MM.1S (cell line): ENCODE data around the gene GUCY2C.
A peak's percentile ranks its signal among the peaks of the same experiment; 100 is the strongest.

Experiments used
- DNase-seq: peaks from one replicate; pipeline ENCODE4 v3.0.0-alpha.2; 2015
- H2AFZ ChIP-seq: fragments of 300-600 bp; sonication (generic); 2 replicates; pipeline ENCODE4 v1.6.0; 2016; ENCODE audit warnings: antibody characterized with exemption, low read length
- H3F3A ChIP-seq: fragments of 300-600 bp; sonication (generic); 2 replicates; pipeline ENCODE4 v1.6.1; 2016; ENCODE audit warnings: mild to moderate bottlenecking, antibody characterized with exemption, low read length, moderate library complexity, mixed read lengths; ENCODE audit not compliant: insufficient read depth
- H3K27ac ChIP-seq: fragments of 300-600 bp; sonication (generic); 2 replicates; pipeline ENCODE4 v1.5.1; 2016; ENCODE audit warnings: mild to moderate bottlenecking, low read length
- H3K27me3 ChIP-seq: fragments of 300-600 bp; sonication (generic); replicated peaks from 2 replicates; pipeline ENCODE4 v1.6.0; 2016; ENCODE audit warnings: low read length; ENCODE audit not compliant: insufficient read depth
- H3K36me3 ChIP-seq: fragments of 300-600 bp; sonication (generic); replicated peaks from 2 replicates; pipeline ENCODE4 v1.6.1; 2016; ENCODE audit warnings: mild to moderate bottlenecking, low read length, mixed read lengths; ENCODE audit not compliant: insufficient read depth
- H3K4me1 ChIP-seq: fragments of 300-600 bp; sonication (generic); 2 replicates; pipeline ENCODE4 v1.6.1; 2016; ENCODE audit warnings: low read length, mixed read lengths
- H3K4me2 ChIP-seq: fragments of 300-600 bp; sonication (generic); 2 replicates; pipeline ENCODE4 v1.6.0; 2016; ENCODE audit warnings: low read depth, low read length
- H3K4me3 ChIP-seq: fragments of 300-600 bp; sonication (generic); 2 replicates; pipeline ENCODE4 v1.5.1; 2016; ENCODE audit warnings: low read length, mixed read lengths
- H3K79me2 ChIP-seq: fragments of 300-600 bp; sonication (generic); 2 replicates; pipeline ENCODE4 v1.6.1; 2016; ENCODE audit warnings: mixed run types, low read length, mixed read lengths
- H3K9ac ChIP-seq: fragments of 300-600 bp; sonication (generic); 2 replicates; pipeline ENCODE4 v1.6.1; 2016; ENCODE audit warnings: low read length, mixed read lengths
- H3K9me2 ChIP-seq: fragments of 300-600 bp; sonication (generic); replicated peaks from 2 replicates; pipeline ENCODE4 v1.6.1; 2016; ENCODE audit warnings: mild to moderate bottlenecking, low read length, mixed read lengths; ENCODE audit not compliant: insufficient read depth
- H3K9me3 ChIP-seq: fragments of 300-600 bp; sonication (generic); replicated peaks from 2 replicates; pipeline ENCODE4 v1.6.1; 2016; ENCODE audit warnings: mild to moderate bottlenecking, low read length, mixed read lengths; ENCODE audit not compliant: insufficient read depth
- H4K20me1 ChIP-seq: fragments of 300-600 bp; sonication (generic); 2 replicates; pipeline ENCODE4 v1.6.1; 2016; ENCODE audit warnings: mild to moderate bottlenecking, low read length, moderate library complexity, mixed read lengths; ENCODE audit not compliant: insufficient read depth
- EZH2 ChIP-seq: fragments of 300-600 bp; sonication (generic); optimal IDR thresholded peaks from 2 replicates; pipeline ENCODE3; 2017; ENCODE audit warnings: low read depth, mild to moderate bottlenecking, antibody characterized with exemption, low read length, mixed read lengths
- EZH2phosphoT487 ChIP-seq: fragments of 300-600 bp; sonication (generic); IDR thresholded peaks from 2 replicates; pipeline ENCODE4 v1.6.1; 2018; ENCODE audit warnings: antibody characterized with exemption, low read length
- TF ChIP-seq, protein P1 (sequence below): fragments of 300-600 bp; sonication (generic); IDR thresholded peaks from 2 replicates; pipeline ENCODE4 v1.5.1; 2016; ENCODE audit warnings: antibody characterized with exemption, low read length, mixed read lengths

Gene GUCY2C

GRCh38 chr12:14619741-14620501 lies 76.5 kb downstream of the GUCY2C start:
- Histone ChIP-seq H3K4me1 (no peaks in the 10 kb centered on the region), H2AFZ (no peak overlapping the region), H3K9me2 (no peaks in the 10 kb centered on the region), H3K36me3 (no peaks in the 10 kb centered on the region), H3K79me2 (no peaks in the 10 kb centered on the region), H3K9me3 (no peaks in the 10 kb centered on the region), H3K27me3 (no peaks in the 10 kb centered on the region), H3K9ac (no peak overlapping the region), H3K27ac (no peak overlapping the region), H4K20me1 (no peaks in the 10 kb centered on the region), H3K4me2 (no peak overlapping the region), H3F3A (no peaks in the 10 kb centered on the region), H3K4me3 (no peak overlapping the region)
- DNase-seq = no peak
- TF ChIP-seq EZH2phosphoT487 (no peak), EZH2 (no peak)
- TF ChIP-seq, protein P1, sequence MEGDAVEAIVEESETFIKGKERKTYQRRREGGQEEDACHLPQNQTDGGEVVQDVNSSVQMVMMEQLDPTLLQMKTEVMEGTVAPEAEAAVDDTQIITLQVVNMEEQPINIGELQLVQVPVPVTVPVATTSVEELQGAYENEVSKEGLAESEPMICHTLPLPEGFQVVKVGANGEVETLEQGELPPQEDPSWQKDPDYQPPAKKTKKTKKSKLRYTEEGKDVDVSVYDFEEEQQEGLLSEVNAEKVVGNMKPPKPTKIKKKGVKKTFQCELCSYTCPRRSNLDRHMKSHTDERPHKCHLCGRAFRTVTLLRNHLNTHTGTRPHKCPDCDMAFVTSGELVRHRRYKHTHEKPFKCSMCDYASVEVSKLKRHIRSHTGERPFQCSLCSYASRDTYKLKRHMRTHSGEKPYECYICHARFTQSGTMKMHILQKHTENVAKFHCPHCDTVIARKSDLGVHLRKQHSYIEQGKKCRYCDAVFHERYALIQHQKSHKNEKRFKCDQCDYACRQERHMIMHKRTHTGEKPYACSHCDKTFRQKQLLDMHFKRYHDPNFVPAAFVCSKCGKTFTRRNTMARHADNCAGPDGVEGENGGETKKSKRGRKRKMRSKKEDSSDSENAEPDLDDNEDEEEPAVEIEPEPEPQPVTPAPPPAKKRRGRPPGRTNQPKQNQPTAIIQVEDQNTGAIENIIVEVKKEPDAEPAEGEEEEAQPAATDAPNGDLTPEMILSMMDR = no peak

- no peaks in the 10 kb centered on the region for H3K9me2 ChIP-seq
- no peaks in the 10 kb centered on the region for H3K27me3 ChIP-seq
- TF ChIP-seq EZH2 = no peak
- TF ChIP-seq, protein P1 = peak; percentile 11; the same call in 1 of the 2 replicates
- H3K9me3 ChIP-seq = no peaks in the 10 kb centered on the region
- H4K20me1 ChIP-seq = no peaks in the 10 kb centered on the region
- peaks cover 5% of the 10 kb centered on the region for H3F3A ChIP-seq
- H3K9ac ChIP-seq = no peak overlapping the region
- no peak overlapping the region for H2AFZ ChIP-seq
- no peak overlapping the region for H3K27ac ChIP-seq
- H3K4me3 ChIP-seq = no peak overlapping the region
- H3K4me1 ChIP-seq = peaks cover 8% of the 10 kb centered on the region
- H3K36me3 ChIP-seq = no peaks in the 10 kb centered on the region
- no peaks in the 10 kb centered on the region for H3K79me2 ChIP-seq
- no peak overlapping the region for H3K4me2 ChIP-seq
- no peak for DNase-seq
Observed at GRCh38 chr12:14618983-14619382, 77.4 kb downstream of the GUCY2C start.

- peak overlapping the region; percentile 39 for H3K4me2 ChIP-seq
- peaks cover 11% of the 10 kb centered on the region for H3F3A ChIP-seq
- TF ChIP-seq EZH2phosphoT487 (no peak), EZH2 (no peak)
- TF ChIP-seq, protein P1 = no peak
- H3K27ac ChIP-seq = peak overlapping the region; percentile 58; the same call in 1 of the 2 replicates
- H3K9me2 ChIP-seq = no peaks in the 10 kb centered on the region
- no peaks in the 10 kb centered on the region for H4K20me1 ChIP-seq
- H3K4me3 ChIP-seq = no peak overlapping the region
- H3K27me3 ChIP-seq = no peaks in the 10 kb centered on the region
- H3K36me3 ChIP-seq = no peaks in the 10 kb centered on the region
- H3K9me3 ChIP-seq = no peaks in the 10 kb centered on the region
- H3K9ac ChIP-seq = no peak overlapping the region
- peaks cover 20% of the 10 kb centered on the region for H3K4me1 ChIP-seq
- H2AFZ ChIP-seq = no peak overlapping the region
- no peaks in the 10 kb centered on the region for H3K79me2 ChIP-seq
- peak; percentile 33 for DNase-seq
Observed at GRCh38 chr12:14614704-14615121, 81.7 kb downstream of the GUCY2C start.
